NCI-H2196 (cell line): Measurements from ENCODE around the gene ETNPPL.

Experiments used
- DNase-seq: peaks from one replicate; lab custom pipeline; 2025; ENCODE audit not compliant: unreplicated experiment; lab: John Stamatoyannopoulos, UW

The ETNPPL gene

DNA sequence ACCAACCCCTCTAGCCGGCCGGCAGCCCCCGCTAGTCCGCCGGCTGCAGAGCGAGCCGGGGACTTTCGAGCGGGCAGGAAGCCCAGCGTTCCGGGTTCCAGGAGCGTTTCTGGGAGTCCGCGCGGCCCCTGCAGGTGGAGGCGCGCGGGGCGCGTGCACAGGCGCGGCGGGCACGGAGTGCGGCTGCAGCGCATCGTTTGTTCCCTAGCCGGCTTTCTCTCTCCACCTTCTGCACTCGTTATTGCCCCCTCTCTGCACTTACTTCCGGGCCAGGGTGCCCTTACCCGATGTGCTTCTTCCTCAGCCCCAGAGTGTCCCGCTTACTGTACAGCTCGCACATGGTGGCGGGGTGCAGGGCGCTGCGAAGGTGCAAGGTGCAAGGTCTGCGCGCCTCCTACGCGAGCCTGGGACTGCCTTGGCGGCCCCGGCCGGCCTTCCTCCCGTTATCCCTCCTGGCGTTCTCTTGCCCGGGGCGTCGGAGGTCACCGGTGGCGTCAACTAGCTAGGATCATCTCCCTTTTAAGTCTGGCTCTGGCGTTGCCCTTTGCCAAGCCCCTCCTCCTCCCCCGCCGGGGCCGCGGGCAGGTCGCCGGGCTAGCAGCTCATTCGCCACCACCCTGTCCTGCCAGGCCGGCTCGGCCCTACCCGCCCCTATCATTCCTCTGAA is at the start of gene ETNPPL:
Gene ETNPPL, minus strand, starts transcription at position 495 of the 667 bp plus-strand sequence. Its CDS starts 155 bp downstream, at position 340.
- no peak for DNase-seq

DNA sequence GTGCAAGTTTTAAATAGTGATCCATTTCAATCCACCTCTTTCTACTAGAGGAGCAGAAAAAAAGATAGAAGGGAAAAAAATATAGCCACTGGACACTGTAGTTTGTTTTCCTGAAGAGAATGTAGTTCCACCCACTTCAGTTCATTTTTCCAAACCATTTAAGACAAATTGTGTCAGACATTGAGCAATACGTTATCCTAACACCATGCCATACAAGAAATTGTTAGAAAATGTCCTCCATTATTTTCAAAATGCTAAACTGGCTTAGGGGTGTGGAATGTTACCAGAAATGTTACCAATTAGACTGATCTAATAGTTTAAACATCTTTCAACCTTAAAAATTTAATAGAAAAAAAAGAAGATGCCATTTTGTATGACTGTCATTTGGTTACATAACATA is 48.6 kb upstream of the ETNPPL start:
- DNase-seq: no peak

DNA sequence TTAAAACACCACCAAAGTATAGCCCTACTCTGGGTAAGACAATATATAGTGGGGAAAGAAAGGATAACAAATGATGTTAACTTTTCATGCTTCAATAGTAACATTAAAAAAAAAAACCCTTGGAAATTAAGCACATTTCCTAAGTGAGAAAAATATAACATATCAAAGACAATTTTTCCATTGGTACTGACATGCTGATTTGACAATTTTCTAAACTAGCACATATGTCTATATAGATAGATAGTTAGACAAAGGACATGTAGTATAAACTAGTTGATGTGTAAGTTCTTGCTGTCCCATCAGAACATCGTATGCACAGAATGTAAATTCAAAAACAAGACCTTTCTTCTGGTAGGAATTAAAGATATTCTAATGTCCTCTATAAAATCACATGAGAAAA is 47.2 kb upstream of the ETNPPL start:
- no peak for DNase-seq

DNA sequence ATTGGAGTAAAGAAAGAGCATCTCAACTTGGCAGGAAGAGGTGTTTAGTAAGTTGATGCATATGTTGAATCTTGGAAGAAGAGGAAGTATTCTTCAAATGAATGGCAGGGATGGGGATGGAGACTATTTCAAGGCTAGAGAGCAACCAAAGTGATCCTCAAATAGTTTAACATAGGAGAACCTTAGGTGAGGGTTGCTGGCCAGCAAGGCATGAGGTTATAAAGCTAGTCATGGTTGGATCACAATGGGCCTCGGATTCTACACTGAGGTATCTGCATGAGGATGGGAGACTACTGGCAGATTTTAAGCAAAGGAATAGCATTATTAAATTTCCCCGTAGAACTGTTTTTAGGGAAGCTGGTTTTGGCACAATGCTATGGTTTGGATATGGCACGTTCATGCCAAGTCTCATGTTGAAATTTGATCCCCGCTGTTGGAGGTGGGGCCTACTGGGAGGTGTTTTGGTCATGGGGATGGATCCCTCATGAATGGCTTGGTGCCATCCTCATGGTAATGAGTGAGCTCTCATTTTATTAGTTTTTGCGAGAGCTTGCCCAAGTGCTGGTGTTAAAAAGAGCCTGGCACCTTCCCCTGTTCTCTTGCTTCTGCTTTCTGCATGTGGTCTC is 41.9 kb upstream of the ETNPPL start:
- DNase-seq: no peak

DNA sequence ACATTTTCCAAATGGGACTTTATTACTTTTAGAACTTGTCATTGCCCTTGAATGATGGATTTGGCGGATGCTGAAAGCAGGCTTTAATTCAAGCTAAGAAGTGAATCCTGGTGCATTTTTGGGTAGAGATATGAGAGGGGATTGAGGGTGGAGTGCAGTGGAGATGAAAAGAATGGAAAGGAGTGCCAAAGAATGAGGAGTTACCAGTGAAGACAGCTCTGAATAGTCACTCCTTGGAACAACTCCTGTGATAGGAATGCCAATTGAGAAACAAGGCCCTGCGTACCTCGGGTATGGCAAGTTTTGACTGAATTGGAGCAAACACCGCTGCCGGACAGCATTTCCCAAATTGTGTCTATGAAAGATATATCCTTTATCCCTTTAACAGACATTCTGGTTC is 36.5 kb upstream of the ETNPPL start:
- DNase-seq: no peak

DNA sequence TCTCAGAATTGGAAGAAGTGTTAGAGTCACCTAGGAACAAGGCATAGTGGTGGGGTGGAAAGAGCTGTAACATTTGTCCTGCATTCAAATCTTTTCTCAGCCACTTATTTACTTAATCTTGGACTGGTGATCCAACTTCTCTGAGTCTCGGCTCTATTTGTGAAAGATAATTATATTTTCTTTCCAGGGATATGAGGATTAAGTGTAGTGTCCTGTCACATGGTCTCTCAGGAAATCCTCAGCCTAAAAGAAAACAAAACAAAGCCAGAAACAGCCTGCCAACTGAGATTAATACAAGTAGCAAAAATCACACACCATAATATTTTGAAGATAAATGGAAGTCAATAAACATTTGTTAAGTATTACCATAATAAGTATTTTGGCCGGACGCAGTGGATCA is 33.3 kb upstream of the ETNPPL start:
- DNase-seq: no peak

DNA sequence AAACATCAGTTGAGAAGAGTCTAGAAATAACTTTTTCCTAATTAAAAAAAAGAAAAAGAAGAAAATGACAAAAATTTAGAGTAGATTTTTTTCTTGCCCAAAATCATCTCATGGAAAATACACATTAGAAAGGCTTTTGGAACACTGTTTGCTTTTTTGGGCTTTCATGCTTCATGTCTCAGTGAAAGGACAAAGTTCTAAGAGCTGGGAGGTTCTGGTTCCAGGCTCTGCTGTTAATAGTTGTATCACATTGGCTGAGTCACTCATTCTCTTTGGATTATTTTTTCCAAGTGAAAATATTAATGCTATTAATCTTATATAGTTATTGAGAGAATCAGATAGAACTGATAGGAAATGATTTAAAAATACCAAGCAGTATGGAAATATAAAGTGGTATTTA is 32.9 kb upstream of the ETNPPL start:
- no peak for DNase-seq

DNA sequence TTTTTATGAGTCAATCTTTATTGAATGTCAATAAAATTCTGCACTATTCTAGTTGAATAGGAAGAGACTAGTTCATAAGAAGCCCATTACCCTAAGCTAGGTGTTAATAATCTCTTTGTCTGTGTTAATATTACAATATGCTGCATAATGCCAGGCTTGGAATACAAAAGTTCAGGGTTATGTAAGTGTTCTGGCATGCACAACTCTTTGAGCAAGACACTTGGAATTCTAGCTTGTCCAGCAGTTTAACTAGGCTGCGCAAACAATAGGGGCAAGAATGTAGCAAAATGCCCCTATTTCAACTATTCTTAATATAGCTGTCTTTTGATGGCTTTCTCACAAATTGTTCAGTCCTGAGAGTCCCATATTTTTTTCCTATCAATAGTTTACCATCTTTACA is 31.3 kb upstream of the ETNPPL start:
- DNase-seq: no peak

DNA sequence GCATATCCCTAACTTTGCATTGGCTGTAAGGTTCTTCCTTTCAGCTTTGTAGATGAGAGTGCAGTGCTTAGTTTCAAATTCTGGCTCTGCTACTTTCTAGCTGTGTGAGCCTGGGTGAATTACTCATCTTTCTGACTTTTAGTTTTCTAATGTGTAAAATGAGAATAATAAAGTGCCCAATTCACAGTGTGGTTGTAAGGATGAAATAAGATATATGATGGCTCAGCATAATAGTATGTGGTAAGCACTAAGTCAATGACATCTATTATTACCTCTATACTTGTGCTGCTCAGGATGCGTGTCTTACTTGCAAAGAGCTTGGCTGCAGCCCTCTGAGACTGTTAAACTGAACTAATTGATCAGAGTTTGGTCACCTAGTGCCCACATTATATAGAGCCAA is 30.6 kb upstream of the ETNPPL start:
- no peak for DNase-seq

DNA sequence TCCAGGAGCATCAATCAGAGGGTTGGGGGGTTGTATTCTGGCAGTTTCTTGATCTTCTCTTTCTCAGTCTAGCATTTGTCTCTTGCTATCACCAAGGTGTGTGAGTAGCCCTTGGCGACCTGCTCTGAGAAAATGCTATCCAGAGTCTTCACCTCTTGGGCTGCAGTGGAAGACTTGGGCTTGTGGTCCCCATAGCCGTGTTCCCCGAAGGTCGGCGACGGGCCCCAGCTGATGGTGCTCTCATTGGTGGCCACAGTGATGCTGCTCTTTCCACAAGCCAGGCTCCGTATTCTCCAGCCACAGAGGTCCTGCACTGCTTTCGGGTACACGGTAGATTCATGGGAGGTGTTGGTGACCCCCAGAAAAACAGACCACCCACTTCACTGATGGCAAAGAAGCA is 25.9 kb upstream of the ETNPPL start:
- no peak for DNase-seq

DNA sequence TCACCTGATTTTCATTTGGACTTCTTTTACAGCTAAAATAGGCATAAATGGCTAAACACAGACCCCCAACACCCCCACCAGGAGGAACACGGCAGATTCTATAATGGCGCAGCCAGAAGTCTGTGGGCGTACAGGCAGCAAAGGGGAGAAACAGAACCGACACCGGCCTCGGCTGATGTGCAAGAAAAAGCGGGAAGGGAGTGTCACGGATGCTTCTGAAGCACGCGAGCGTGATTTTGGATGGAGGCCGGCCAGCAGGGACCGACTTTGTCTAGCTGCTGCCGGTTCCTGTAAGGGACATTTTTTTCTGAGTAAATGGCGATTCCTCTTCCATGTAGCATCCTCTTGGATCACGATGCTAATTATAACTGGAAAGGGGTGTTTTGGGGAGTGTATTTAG is 24.9 kb upstream of the ETNPPL start:
- no peak for DNase-seq

DNA sequence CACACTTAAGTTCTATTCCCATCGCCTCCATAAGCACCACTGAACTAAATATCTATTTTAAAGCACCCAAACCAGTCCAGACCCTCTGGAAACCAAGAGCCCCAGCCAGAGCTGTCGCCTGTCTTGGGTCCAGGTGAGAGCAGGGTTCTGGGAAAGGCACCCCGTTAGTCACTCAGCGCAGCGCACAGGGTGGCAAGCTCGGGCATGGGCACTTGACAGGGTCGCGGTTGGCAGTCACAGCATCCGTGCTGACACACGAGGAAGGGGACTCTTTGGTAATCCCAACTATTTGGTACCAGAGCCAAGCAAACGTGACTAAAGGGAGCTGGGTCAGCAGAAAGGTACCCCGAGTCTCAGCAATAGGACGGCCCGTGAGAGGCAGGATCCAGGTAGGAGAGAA is 24.3 kb upstream of the ETNPPL start:
- DNase-seq: no peak

DNA sequence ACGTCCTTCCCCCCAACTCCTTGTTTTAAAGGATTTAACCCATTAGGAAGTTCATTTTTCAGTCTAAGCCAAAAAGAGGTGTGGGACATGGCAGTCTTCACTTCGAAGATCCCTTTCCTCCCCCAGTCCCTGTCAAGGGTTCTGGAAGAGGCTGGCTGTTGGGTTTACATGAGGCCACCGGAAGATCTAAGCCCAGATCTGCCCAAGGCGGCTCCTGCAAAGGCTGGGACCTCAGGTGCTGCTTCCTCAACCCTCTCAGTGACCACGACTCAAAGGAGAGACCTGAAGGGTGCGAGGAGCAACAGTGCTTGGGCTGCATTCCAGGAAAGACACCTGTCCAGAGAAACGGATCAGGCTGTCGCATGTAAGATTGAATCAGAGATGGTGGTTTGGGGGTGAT is 23.5 kb upstream of the ETNPPL start:
- no peak for DNase-seq

DNA sequence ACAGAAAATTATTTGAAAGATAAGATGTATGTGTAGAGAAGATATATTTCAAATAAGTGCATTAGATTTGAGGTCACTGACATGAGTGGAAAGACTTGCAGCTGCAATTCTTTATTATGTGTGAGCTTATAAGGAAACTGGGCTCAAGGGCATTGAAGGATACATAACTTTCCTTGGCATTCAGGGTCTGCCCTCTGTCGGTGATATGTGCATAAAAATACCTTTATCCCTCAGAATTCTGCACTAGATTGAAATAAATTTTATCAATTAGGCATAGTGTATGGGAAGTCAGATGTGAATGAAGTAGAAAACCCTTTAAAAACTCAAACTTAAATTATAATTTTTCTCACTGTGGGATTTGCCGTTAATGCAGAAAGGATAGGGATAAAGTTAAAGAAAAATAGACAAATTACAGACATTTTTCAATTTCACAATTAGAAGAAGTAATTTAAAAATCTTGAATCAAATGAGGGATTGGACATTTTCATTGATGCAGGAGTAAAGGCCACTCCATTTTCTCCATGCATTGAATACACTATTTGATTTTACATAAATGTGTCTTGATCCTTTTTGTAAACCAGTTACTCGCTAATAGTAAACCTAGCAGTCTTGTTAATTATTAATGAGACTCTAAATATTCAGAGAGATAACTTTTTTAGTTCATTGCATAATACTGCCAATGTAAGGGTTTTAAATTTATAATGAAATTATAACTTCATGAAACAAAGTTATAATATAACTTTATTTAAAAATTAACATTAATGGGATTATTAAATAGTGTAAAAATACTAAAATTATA is 21.0 kb upstream of the ETNPPL start:
- DNase-seq: no peak

DNA sequence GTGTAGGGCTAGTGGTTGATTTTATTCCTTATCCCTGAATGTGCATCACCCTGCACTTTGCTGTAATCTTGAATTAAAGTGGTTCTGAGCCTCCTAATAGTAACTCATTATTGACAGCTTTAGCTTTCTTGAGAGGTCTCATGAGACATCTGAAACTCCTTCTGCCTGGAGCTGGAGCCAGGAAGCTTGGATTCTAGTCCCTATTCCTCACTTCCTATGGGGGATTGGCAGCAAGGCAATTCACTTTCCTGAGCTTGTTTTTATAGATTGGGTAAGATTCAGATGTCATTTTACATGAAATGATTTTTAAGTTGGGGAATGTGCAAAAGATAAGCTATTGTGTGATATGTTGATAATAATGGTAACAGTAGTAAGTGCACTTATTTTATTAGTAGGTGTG is 17.1 kb upstream of the ETNPPL start:
- no peak for DNase-seq

DNA sequence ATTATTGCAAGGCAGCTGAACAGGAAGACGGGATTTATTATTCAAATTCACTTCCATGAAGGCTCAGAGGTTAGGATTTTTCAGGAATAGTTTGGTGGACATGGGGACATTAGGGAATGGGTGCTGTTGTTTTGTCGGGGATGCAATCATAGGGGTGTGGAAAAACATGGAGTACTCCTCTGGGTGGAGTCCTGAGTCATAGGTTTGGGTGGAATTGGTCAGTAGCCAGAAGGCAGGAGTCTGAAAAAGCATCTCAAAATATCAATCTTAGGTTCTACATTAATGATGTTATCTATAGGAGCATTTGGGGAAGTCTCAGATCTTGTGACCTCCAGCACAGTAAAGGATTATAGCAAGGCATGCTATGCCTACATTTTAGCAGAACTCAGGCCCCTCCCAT is 14.5 kb upstream of the ETNPPL start:
- no peak for DNase-seq

DNA sequence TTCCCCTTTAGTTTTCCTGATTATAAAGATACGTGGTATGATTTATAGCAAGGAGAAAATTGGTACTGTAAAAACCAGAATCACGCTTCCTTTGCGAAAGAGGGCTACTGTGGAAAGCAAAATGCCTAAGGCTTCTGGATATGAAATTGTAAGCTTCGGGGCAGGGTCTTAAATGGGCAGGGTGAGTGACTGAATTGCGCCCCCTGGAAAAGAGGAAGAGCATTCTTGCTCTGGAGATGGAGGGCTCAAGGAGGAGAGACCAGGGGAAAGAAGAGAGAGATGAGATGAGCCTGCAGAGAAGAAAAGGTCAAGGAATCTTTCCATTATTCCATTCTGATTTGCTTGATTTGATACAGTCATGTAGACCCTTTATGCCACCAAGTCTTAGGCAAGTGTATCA is 13.1 kb upstream of the ETNPPL start:
- no peak for DNase-seq

DNA sequence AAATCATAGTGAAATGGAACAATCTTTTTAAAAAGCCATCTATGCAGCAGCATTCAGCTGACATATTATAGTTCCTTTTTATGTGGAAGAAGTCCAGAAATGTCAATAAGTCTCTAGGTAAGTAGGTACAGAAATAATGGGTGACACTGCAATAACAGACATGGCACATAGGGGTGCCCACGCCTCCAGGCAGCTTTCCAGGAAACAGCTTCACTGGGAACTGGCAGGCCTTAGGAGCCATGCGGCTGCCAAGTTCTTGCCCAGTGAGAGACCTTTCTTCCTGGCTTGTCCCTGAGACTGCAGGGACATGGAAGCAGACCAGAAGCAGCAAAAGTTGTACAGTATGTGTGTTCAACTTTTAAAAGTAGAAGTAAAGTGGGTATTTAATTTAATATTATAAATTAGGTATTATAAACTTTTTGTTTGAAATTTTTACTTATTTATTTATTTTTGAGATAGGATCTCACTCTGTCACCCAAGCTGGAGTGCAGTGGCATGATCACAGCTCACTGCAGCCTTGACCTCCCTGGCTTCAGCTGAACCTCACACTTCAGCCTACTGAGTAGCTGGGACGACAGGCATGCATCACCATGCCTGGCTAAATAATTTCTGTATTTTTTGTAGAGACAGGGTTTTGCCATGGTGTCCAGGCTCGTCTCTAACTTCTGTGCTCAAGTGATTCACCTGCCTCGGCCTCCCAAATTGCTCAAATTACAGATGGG is 12.1 kb upstream of the ETNPPL start:
- no peak for DNase-seq

DNA sequence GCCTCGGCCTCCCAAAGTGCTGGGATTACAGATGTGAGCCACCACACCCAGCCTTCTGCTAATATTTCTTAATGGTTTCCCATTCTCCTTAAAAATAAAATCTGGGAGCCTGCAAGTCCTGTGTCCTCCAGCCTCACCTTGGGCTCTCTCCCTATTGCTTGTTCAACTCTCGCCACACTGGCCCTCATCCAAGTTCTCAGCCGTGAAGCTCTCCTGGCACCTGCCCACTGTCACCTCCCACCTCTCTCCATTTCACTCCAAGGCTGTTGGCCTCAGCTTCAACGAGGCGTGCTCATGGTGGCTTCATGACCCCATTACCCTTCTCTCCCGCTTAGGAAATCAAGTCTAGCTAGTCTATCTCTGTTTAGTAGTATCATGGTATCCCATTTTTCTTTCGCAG is 9.5 kb upstream of the ETNPPL start:
- DNase-seq: no peak

DNA sequence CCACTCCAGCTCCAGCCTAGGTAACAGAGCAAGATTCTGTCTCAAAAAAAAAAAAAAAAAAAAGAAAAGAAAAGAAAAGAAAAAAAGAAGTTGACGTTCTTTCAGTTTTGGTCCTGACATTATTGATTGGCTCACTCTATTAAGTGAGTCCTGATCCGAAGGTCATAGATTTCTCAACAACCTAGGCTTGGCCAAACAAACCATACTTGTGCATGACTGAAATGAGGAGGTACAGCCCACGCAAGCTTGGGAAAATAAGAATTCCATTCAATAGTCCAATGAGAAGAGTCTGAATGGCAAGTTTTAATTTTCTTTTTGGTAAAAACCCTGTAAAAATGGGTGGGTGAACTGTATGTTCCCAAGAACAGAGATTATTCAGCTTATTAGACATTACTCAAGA is 3.2 kb upstream of the ETNPPL start:
- DNase-seq: no peak

DNA sequence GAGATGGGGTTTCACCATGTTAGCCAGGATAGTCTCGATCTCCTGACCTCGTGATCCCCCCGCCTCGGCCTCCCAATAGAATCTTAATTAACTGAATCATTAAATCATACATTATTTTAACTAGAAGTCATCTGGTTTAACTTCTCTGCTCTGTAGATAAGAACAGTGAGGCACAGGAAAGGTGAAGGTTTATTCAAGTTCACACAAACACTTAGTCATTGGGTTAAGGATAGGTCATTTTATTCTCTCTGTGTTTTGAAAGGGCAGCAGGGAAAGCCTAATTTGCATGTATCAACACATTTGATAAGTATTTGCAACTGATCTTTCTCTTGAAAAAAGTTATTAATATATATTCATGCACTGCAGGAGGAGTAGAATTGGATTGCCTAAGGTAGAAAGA is 1.1 kb upstream of the ETNPPL start:
- DNase-seq: no peak

DNA sequence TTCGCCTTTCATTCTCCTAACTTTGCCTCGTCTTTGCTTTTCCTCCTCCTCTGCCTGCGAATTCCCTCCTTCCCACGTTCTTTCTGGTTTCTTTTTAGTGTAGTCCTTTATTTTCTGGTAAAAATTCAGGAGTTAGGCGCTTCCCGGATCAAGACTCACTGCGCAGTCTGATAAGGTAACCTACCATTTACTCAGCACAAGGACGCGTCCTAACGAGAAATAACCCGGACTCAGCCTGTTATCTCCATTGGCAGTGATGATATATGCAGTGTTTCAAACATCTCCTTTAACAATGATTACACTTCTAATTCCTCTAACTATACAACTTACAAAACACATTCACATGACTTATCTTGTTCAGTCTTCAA is 357 bp upstream of the ETNPPL start:
- no peak for DNase-seq
